ENCODE measurements around the gene MREG.

MREG gene

GRCh38 chr2:215918901-215919599 is 94.3 kb downstream of the MREG start:
- no peak for DNase-seq

DNA sequence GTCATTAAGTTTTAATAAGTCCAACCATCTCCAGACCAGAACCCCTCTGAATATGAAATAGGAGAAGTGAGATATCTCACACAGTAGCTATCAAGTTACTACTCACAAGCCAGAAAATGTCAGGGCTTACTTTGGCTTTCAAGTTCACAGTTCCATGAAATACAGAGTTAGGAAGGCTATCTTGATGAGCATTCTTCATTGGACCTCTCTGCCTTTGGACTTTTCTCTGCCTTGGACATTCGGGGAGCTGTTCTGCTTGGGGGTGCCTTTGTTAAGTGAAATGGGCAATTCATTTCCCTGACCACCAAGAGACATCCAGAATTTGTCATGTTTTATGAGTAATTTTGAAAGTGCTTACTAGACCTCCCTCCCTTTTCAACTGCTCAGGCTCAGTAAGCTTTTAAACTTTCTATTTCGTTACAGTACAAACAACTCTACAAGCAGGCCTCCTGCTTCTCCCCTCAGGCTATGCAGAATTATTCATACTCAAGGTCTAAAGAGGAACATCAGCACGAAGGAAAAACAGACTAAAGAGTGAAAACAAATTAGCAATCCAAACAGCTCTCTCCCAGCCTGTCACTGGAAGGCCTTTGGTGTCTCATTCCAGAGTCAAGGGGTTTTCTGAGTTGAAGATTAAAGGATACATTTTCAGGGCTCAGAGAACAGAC is 95.3 kb downstream of the MREG start:
- no peak for DNase-seq

DNA sequence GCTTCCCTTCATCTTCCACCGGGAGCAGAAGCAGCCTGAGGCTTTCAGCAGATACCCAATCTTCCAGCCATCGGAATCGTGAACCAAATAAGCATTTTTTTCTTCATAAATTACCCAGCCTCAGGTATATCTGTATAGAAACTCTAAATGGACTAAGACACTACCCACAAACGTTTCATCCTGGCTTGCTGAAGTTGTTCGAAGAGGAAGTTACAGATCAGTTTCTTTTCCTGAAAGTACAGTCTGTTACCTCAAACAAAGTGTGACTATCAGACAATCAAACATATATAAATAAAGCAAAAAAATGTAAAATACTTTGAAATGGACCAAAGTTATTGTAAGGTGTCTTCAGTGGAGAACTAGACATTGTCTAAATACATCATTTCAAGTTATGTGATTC is 97.9 kb downstream of the MREG start:
- DNase-seq, result no peak

- no peak for DNase-seq
These were observed 98.6 kb downstream of the MREG start for GRCh38 chr2:215914777-215915165.

DNA sequence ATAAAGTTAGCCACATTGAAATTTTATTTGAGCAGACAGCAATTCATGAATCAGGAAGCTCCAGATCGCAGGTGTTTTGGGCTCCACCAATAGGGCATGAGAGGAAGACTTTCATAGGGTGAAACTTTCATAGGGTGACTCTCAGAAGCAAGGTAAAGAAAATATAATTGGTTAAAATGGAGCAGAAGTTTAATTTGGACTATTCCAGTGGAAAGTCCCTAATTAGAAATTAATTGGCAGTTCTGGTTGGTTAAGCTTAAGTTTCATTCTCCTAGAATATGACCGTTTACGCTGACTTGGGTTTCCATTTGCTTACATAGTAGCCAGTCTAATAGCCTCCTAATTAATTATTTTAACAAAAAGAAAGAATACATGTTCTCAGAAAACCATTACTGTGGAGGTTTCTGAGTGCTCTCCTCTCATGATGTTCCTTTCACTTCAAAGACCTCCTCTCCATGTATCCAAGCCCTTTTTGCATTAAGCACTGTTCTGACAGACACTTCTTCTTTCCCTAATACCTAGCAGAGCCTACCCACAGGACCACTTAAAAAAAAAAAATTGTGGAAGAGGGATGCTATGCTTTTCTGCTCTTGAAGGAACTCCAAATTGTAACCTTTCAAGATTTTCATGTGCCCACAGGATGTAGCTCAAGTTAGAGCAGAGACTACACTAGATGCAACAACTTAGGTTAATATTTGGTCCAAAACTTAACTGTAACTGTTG is 99.1 kb downstream of the MREG start:
- no peak for DNase-seq

GRCh38 chr2:215912299-215912842 is 101.0 kb downstream of the MREG start:
- DNase-seq, result no peak

DNA sequence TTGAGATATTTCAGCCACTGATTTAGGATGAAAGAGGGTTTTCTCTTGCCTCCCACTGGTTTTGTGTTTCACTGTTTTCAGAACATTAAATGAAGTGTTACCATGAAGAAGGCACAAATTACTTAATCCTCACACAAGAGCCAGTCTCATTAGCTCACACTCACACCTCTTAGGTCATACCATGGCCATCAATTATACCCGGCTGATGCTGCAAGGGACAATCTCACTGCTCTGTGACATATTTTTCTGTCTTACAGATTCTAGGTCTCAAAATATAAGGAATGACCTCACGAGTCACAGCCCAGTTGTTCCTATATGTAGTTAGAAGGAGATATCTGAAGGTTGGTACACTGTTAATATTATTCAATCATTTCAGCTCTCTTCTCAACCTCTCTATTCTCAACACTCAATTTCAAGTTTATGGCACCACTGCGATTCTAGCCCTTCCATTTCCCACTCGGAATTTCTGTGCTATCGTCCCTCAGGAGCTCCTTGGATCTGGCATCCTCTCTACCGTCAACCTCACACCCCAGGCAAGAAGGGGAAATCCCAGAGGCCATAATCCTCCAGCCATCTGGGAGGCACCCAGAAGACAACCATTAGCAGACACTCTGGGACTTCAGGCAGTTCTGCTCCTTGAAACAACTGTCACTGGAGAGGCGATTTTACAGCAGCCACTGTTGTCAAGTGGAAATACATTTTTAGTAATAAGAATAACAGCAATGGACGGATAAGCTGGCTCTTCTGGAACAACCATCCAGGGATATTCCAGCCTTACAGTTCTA is 101.9 kb downstream of the MREG start:
- DNase-seq, result no peak

- no peak for DNase-seq
These were observed 103.2 kb downstream of the MREG start for GRCh38 chr2:215910180-215910579.

- DNase-seq, result no peak
These were observed 106.2 kb downstream of the MREG start for GRCh38 chr2:215907147-215907546.

DNA sequence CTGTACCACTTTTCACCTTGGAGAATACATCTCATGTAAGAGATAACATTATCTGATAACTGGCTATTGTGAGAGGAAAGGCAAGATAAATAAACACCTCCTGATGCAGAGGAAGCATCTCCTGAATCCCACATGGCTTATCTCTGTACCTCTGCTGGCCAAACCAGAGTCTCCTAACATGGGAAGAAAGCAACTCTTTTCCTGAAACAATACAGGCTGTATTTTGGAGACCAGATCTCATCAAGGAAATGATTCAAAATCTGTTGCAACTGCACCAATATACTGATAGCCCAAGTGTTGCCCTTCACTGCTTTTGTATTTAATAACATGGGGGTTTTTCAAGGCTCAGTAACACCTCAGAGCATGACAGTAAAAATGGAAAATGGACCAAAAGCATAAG is 106.9 kb downstream of the MREG start:
- DNase-seq, result no peak

GRCh38 chr2:215905691-215906090 is 107.7 kb downstream of the MREG start:
- DNase-seq, result no peak

GRCh38 chr2:215904101-215904500 is 109.2 kb downstream of the MREG start:
- DNase-seq, result no peak

GRCh38 chr2:215903203-215903602 is 110.1 kb downstream of the MREG start:
- DNase-seq, result no peak

DNA sequence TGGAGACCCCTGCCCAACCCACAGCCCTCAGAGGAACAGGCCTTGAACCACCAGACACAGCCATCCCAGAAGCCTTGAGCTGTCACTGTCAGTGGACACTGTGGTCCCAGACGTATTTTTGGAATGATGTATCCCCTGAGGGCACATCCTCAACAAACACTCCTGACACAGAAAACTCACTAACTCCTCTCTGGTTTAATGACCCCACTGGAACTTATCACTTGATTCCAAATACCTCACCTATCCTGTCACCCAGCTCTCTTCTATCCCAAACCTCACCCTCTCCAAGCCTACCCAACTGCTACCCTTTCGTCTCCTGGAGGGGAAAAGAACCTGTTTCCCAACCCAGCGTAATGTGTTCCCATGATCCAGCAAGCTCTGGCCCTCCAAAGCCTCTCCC is 111.6 kb downstream of the MREG start:
- no peak for DNase-seq

GRCh38 chr2:215900843-215901242 is 112.5 kb downstream of the MREG start:
- no peak for DNase-seq

- peak; percentile 71 for DNase-seq
These were observed 113.1 kb downstream of the MREG start for GRCh38 chr2:215900203-215900611.

DNA sequence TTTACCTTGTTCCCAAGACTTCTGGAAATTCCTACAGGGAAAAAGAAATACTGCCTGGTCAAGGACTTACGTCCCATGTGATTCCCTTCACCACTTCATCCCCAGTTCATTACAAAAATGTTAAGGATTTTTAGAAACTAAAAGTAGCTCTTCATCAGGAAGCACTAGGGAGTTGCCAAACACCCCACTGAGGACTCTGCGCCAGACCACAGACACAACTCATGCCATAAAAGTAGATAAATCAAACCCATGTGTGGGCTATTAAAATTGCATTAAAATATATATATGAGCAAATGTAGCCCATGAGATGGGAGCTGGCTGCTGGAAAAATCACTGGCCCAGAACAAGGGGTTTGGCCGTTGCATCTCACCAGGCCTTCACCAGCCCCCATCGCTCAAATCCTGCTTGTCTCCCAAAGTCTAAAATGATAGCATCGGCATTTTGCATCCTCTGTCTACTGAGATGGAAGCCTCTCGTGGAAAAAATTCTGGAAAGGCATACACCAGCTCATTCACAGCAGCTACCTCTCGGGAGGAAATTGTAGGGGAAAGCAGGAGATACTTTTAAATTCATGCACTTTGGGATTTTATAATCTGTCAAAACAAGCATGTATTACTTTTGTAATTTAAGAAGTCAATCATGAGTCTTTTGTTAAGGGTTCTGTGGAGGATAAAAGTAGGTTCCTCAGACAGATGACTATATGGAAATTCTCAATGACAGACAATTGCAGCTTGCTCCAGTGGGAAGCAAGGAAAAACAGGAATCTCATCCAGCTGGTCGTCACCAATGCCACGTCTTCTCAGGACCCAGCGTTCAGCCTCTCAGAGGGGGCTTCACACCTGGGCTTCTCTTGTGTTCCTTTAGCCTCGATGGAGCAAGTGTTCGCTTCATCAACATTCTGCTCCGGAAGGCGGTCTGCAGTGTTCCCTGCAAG is 113.9 kb downstream of the MREG start:
- no peak for DNase-seq

DNA sequence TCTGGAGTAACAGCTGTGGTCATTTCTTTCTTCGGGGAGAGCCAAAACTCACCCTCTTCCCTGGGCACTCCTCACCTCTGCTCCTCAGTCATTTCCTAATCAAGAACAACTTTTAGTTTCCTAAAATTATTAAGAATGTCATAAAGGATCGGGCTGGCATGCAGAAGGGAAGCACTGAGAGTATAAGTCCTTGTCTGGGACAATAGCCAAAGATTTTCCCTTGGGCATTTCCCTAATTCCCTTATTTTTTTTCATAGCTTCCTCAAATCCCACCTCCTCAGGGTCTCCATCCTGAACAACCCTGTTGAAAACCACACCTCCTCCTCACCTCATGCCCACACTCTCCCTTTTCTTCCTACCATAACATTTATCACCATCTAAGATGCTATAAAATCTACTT is 115.0 kb downstream of the MREG start:
- DNase-seq, result no peak

GRCh38 chr2:215896921-215897320 is 116.4 kb downstream of the MREG start:
- no peak for DNase-seq

GRCh38 chr2:215895330-215895729 is 118.0 kb downstream of the MREG start:
- DNase-seq, result no peak

Measured in CD4-positive, alpha-beta T cell treated with Interferon gamma for 1 hour (primary cell).